Measurements from ENCODE around the gene RAB11A. TPM values are rescaled to one million over a fixed set of nuclear protein-coding genes. Genes with fewer than 3 reads are reported as not detected.

RAB11A gene
- total and polyA plus RNA-seq, 9 of the 15 experiments (the other 6 are each of a cell fraction or from before 2014, with no cell fraction given): 129 to 369 (median 245) TPM

GRCh38 chr15:65832549-65833364, 36.5 kb upstream of the RAB11A start (continued):
- peak; percentile 86 for TF ChIP-seq JUND (IDR thresholded peaks at IDR 0.05; ENCODE audit: borderline replicate concordance, low read depth, low read length)
- peak; percentile 89 for TF ChIP-seq JUND (tag; IDR thresholded peaks at IDR 0.05; ENCODE audit: borderline replicate concordance, low read depth, low read length)
- no peak for TF ChIP-seq ADNP (tag; IDR thresholded peaks at IDR 0.05)
- no peak for TF ChIP-seq ZBTB33 (CRISPR knock-in tag; IDR thresholded peaks at IDR 0.05)
- no peak for TF ChIP-seq FOXP4 (CRISPR knock-in tag; IDR thresholded peaks at IDR 0.05; ENCODE audit: borderline replicate concordance)
- TF ChIP-seq RREB1 (CRISPR knock-in tag; IDR thresholded peaks at IDR 0.05): no peak
- no peak for TF ChIP-seq ZBTB43 (CRISPR knock-in tag; IDR thresholded peaks at IDR 0.05)
- no peak for TF ChIP-seq YBX1 (IDR thresholded peaks at IDR 0.05)
- TF ChIP-seq RUNX1 (IDR thresholded peaks at IDR 0.05; ENCODE audit: low read depth): no peak
- no peak for TF ChIP-seq ZNF830 (CRISPR knock-in tag; IDR thresholded peaks at IDR 0.05)
- TF ChIP-seq BRD4 (IDR thresholded peaks at IDR 0.05): 0 out of 2 replicates have a peak, but pooled peaks have one; percentile 76
- no peak for TF ChIP-seq WHSC1 (IDR thresholded peaks at IDR 0.05; ENCODE audit: low read length)
- TF ChIP-seq SAP30 (IDR thresholded peaks at IDR 0.05; ENCODE audit: borderline replicate concordance, insufficient read depth, low read depth, low read length, poor library complexity, severe bottlenecking): no peak
- TF ChIP-seq ERF (CRISPR knock-in tag; IDR thresholded peaks at IDR 0.05): peak; percentile 49; the same call in 1 of the 2 replicates
- peak; percentile 91 for TF ChIP-seq ZNF584 (CRISPR knock-in tag; IDR thresholded peaks at IDR 0.05; ENCODE audit: low read depth)
- no peak for TF ChIP-seq SREBF1 (IDR thresholded peaks at IDR 0.05; ENCODE audit: borderline replicate concordance, low read depth, low read length)

All from K562 (cell line).